HepG2 (cell line): ENCODE results near the gene TEAD4. TPM values are rescaled to one million over a fixed set of nuclear protein-coding genes. Genes with fewer than 3 reads are reported as not detected.

Experiments
- ATF3 ChIP-seq: sonication (generic); formaldehyde crosslinking; IDR thresholded peaks from 2 replicates; pipeline ENCODE4 v1.4.0; 2020; ENCODE audit warnings: missing genetic modification reagents
- CREB3 ChIP-seq: sonication (generic); formaldehyde crosslinking; IDR thresholded peaks from 2 replicates; pipeline ENCODE4 v1.5.0; 2020; ENCODE audit warnings: missing genetic modification reagents
- FOXC1 ChIP-seq: sonication (generic); formaldehyde crosslinking; IDR thresholded peaks from 2 replicates; pipeline ENCODE4 v1.8.0; 2022; ENCODE audit warnings: mild to moderate bottlenecking, missing genetic modification reagents, borderline replicate concordance
- GLMP ChIP-seq: sonication (generic); formaldehyde crosslinking; IDR thresholded peaks from 2 replicates; pipeline ENCODE4 v1.9.0; 2021; ENCODE audit warnings: missing genetic modification reagents, mild to moderate bottlenecking, borderline replicate concordance
- LRRFIP1 ChIP-seq: sonication (generic); formaldehyde crosslinking; conservative IDR thresholded peaks from 2 replicates; pipeline ENCODE4 v1.4.0; 2020; ENCODE audit warnings: missing genetic modification reagents
- MAFK ChIP-seq, 2 experiments: IDR thresholded peaks in 1 of 2; conservative IDR thresholded peaks in 1 of 2; 2 replicates each; pipeline ENCODE4 v1.6.1; 2011; ENCODE audit warnings: improper control_type of control experiment in 2 of 2, low read length in 2 of 2
- MEIS1 ChIP-seq: sonication (generic); formaldehyde crosslinking; IDR thresholded peaks from 2 replicates; pipeline ENCODE4 v1.9.0; 2021; ENCODE audit warnings: mild to moderate bottlenecking, missing genetic modification reagents, moderate library complexity, borderline replicate concordance
- SALL2 ChIP-seq: sonication (generic); formaldehyde crosslinking; IDR thresholded peaks from 2 replicates; pipeline ENCODE4 v1.8.1; 2023; ENCODE audit warnings: mild to moderate bottlenecking, missing genetic modification reagents, inconsistent platforms
- UBTF ChIP-seq: sonication (generic); formaldehyde crosslinking; IDR thresholded peaks from 2 replicates; pipeline ENCODE4 v1.4.0; 2020; ENCODE audit warnings: mild to moderate bottlenecking, missing genetic modification reagents
- ZSCAN20 ChIP-seq: sonication (generic); formaldehyde crosslinking; IDR thresholded peaks from 2 replicates; pipeline ENCODE4 v1.4.0; 2020; ENCODE audit warnings: missing genetic modification reagents, mild to moderate bottlenecking, borderline replicate concordance
- polyA plus RNA-seq, 8 experiments: library from polyadenylated mRNA; depleted of rRNA in 3 of 8; stranded (reverse) in 7 of 8; unstranded in 1 of 8; fragments of >200 nt; fragmentation: Illumina TruSeq in 4 of 8; extraction: Trizol in 4 of 8; gene quantifications; 2 replicates each; pipeline versions ENCODE4 v1.2.1 to v1.2.3, GENCODE V29; 2011 to 2016; ENCODE audit warnings: low read depth in 4 of 8, missing spikeins in 1 of 8, mixed read lengths in 1 of 8; ENCODE audit not compliant: insufficient read depth in 1 of 8
- total RNA-seq, 5 experiments: library from RNA; depleted of rRNA; stranded (reverse); fragments of >200 nt; fragmentation: Illumina TruSeq; extraction: Trizol; gene quantifications; 2 replicates each; pipeline ENCODE4 v1.2.3, GENCODE V29; 2016; ENCODE audit warnings: low read depth in 1 of 5
- TF ChIP-seq, protein P1 (sequence below), 2 experiments: sonication (generic) in 1 of 2; formaldehyde crosslinking in 1 of 2; IDR thresholded peaks; 2 replicates each; pipeline versions ENCODE4 v1.6.1 to v1.9.0; 2014 to 2022; ENCODE audit warnings: antibody characterized with exemption in 1 of 2, borderline replicate concordance in 1 of 2, inconsistent platforms in 1 of 2, low read depth in 1 of 2, missing genetic modification reagents in 1 of 2

TEAD4 gene
- total and polyA plus RNA-seq, 2 of the 13 experiments (the other 11 are each of a cell fraction or from before 2014, with no cell fraction given), result 45.0 to 69.4 TPM

GRCh38 chr12:2963154-2963759, 4.1 kb downstream of the TEAD4 start (continued):
- TF ChIP-seq, protein P1, sequence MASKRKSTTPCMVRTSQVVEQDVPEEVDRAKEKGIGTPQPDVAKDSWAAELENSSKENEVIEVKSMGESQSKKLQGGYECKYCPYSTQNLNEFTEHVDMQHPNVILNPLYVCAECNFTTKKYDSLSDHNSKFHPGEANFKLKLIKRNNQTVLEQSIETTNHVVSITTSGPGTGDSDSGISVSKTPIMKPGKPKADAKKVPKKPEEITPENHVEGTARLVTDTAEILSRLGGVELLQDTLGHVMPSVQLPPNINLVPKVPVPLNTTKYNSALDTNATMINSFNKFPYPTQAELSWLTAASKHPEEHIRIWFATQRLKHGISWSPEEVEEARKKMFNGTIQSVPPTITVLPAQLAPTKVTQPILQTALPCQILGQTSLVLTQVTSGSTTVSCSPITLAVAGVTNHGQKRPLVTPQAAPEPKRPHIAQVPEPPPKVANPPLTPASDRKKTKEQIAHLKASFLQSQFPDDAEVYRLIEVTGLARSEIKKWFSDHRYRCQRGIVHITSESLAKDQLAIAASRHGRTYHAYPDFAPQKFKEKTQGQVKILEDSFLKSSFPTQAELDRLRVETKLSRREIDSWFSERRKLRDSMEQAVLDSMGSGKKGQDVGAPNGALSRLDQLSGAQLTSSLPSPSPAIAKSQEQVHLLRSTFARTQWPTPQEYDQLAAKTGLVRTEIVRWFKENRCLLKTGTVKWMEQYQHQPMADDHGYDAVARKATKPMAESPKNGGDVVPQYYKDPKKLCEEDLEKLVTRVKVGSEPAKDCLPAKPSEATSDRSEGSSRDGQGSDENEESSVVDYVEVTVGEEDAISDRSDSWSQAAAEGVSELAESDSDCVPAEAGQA (IDR thresholded peaks at IDR 0.05; ENCODE audit: low read depth), result no peak
- TF ChIP-seq, protein P1 (CRISPR knock-in tag; IDR thresholded peaks at IDR 0.05; ENCODE audit: borderline replicate concordance), result no peak
- TF ChIP-seq SALL2 (CRISPR knock-in tag) (0 out of 2 replicates have a peak, but pooled peaks have one; percentile 40), MEIS1 (CRISPR knock-in tag) (peak; percentile 94), ZSCAN20 (no peak), CREB3 (CRISPR knock-in tag) (no peak), ATF3 (CRISPR knock-in tag) (peak; percentile 31; the same call in 1 of the 2 replicates), LRRFIP1 (no peak), GLMP (no peak), FOXC1 (CRISPR knock-in tag) (no peak), UBTF (CRISPR knock-in tag) (peak; percentile 57; the same call in 1 of the 2 replicates), MAFK (conservative IDR thresholded peaks at IDR 0.05 in 1 of 2, IDR thresholded peaks at IDR 0.05 in 1 of 2; ENCODE audit: low read length in 2 of 2) (no peak)
